Measurements from ENCODE around the gene ASPSCR1.

Gene ASPSCR1

GRCh38 chr17:81995463-81996231 lies 18.2 kb downstream of the ASPSCR1 start:
- peaks cover 4% of the 10 kb centered on the region for H3K4me1 ChIP-seq (ENCODE audit: insufficient read depth, poor library complexity, severe bottlenecking)
- ATAC-seq (ENCODE audit: low read depth) (no peak), DNase-seq (ENCODE audit: low spot score) (no peak)
- H3K4me3 ChIP-seq (ENCODE audit: severe bottlenecking): no peak overlapping the region
- H3K27ac ChIP-seq (ENCODE audit: poor library complexity, severe bottlenecking): no peak overlapping the region
- TF ChIP-seq CTCF (IDR thresholded peaks at IDR 0.05; ENCODE audit: poor library complexity, severe bottlenecking): no peak
- H3K36me3 ChIP-seq (ENCODE audit: low read depth): peaks cover 7% of the 10 kb centered on the region; the same call in 1 of the 2 replicates
- no peaks in the 10 kb centered on the region for H3K27me3 ChIP-seq (ENCODE audit: insufficient read depth, poor library complexity, severe bottlenecking)
- H3K9me3 ChIP-seq (ENCODE audit: severe bottlenecking): no peaks in the 10 kb centered on the region

GRCh38 chr17:81996232-81996756 lies 18.9 kb downstream of the ASPSCR1 start:
- Histone ChIP-seq H3K4me1 (ENCODE audit: insufficient read depth, poor library complexity, severe bottlenecking) (peaks cover 4% of the 10 kb centered on the region), H3K27ac (ENCODE audit: poor library complexity, severe bottlenecking) (no peak overlapping the region), H3K27me3 (ENCODE audit: insufficient read depth, poor library complexity, severe bottlenecking) (no peaks in the 10 kb centered on the region), H3K4me3 (ENCODE audit: severe bottlenecking) (no peak overlapping the region), H3K9me3 (ENCODE audit: severe bottlenecking) (no peaks in the 10 kb centered on the region), H3K36me3 (ENCODE audit: low read depth) (peaks cover 7% of the 10 kb centered on the region; the same call in 1 of the 2 replicates)
- no peak for DNase-seq (ENCODE audit: low spot score)
- no peak for ATAC-seq (ENCODE audit: low read depth)
- TF ChIP-seq CTCF (IDR thresholded peaks at IDR 0.05; ENCODE audit: poor library complexity, severe bottlenecking): no peak

- no peak overlapping the region for H3K27ac ChIP-seq (ENCODE audit: poor library complexity, severe bottlenecking)
- H3K4me1 ChIP-seq (ENCODE audit: insufficient read depth, poor library complexity, severe bottlenecking): peaks cover 4% of the 10 kb centered on the region
- ATAC-seq (ENCODE audit: low read depth) (no peak), DNase-seq (ENCODE audit: low spot score) (no peak)
- no peak for TF ChIP-seq CTCF (IDR thresholded peaks at IDR 0.05; ENCODE audit: poor library complexity, severe bottlenecking)
- no peaks in the 10 kb centered on the region for H3K27me3 ChIP-seq (ENCODE audit: insufficient read depth, poor library complexity, severe bottlenecking)
- no peak overlapping the region for H3K4me3 ChIP-seq (ENCODE audit: severe bottlenecking)
- H3K9me3 ChIP-seq (ENCODE audit: severe bottlenecking): no peaks in the 10 kb centered on the region
- H3K36me3 ChIP-seq (ENCODE audit: low read depth): peaks cover 7% of the 10 kb centered on the region; the same call in 1 of the 2 replicates
Measured at GRCh38 chr17:81996757-81997441, 19.5 kb downstream of the ASPSCR1 start.

GRCh38 chr17:81998212-81998611 lies 20.8 kb downstream of the ASPSCR1 start:
- no peak overlapping the region for H3K4me3 ChIP-seq (ENCODE audit: severe bottlenecking)
- no peak for TF ChIP-seq CTCF (IDR thresholded peaks at IDR 0.05; ENCODE audit: poor library complexity, severe bottlenecking)
- H3K4me1 ChIP-seq (ENCODE audit: insufficient read depth, poor library complexity, severe bottlenecking): peaks cover 4% of the 10 kb centered on the region

More at GRCh38 chr17:81998212-81998611, 20.8 kb downstream of the ASPSCR1 start:
- H3K27me3 ChIP-seq (ENCODE audit: insufficient read depth, poor library complexity, severe bottlenecking): no peaks in the 10 kb centered on the region
- no peak overlapping the region for H3K27ac ChIP-seq (ENCODE audit: poor library complexity, severe bottlenecking)
- H3K36me3 ChIP-seq (ENCODE audit: low read depth): peaks cover 7% of the 10 kb centered on the region; the same call in 1 of the 2 replicates
- ATAC-seq (ENCODE audit: low read depth) (no peak), DNase-seq (ENCODE audit: low spot score) (no peak)
- no peaks in the 10 kb centered on the region for H3K9me3 ChIP-seq (ENCODE audit: severe bottlenecking)
